GM13977 (cell line): ENCODE results near the gene PCOLCE2.
"Not testable (repeated sequence)": the region's sequence is repeated elsewhere in the genome, so short reads cannot be mapped to it uniquely, and the experiment has no call there.

Experiments
- DNase-seq: peaks from one replicate; pipeline ENCODE4 v3.0.0; 2012; ENCODE audit warnings: low spot score
- CTCF ChIP-seq: IDR thresholded peaks from 2 replicates; pipeline ENCODE4 v1.5.1; 2012; ENCODE audit warnings: mild to moderate bottlenecking, control low read depth; ENCODE audit not compliant: insufficient read depth; ENCODE audit errors: extremely low read depth, missing control alignments
- in situ Hi-C: fragments of 300-500 bp; cut with MboI; formaldehyde crosslinking; loops from one replicate; pipeline ENCODE4 v1.12.0; 2022; ENCODE audit warnings: low sequenced_read_pairs, low pct_unique_long_range_greater_than_20kb, mixed read lengths, inconsistent platforms; ENCODE audit not compliant: unreplicated experiment

The PCOLCE2 gene

GRCh38 chr3:142886021-142886420 lies 2.9 kb downstream of the PCOLCE2 start:
- in situ Hi-C loops: no loop called here
- DNase-seq: no peak
- no peak for TF ChIP-seq CTCF

- in situ Hi-C loops: no loop called here
- no peak for TF ChIP-seq CTCF
- no peak for DNase-seq
These were observed 4.4 kb downstream of the PCOLCE2 start for GRCh38 chr3:142884531-142884930.

- DNase-seq, in situ Hi-C loops: not testable (repeated sequence)
These were observed 5.3 kb downstream of the PCOLCE2 start for GRCh38 chr3:142883534-142883933.

- no peak for TF ChIP-seq CTCF
- in situ Hi-C loops: no loop called here
- no peak for DNase-seq
These were observed 7.2 kb downstream of the PCOLCE2 start for GRCh38 chr3:142881445-142882224.

GRCh38 chr3:142878649-142879300 lies 10.1 kb downstream of the PCOLCE2 start:
- in situ Hi-C loops: no loop called here
- no peak for DNase-seq
- TF ChIP-seq CTCF: no peak

GRCh38 chr3:142876417-142876816 lies 12.5 kb downstream of the PCOLCE2 start:
- in situ Hi-C loops: no loop called here
- DNase-seq: no peak
- no peak for TF ChIP-seq CTCF

- in situ Hi-C loops: no loop called here
- DNase-seq: no peak
- no peak for TF ChIP-seq CTCF
These were observed 13.2 kb downstream of the PCOLCE2 start for GRCh38 chr3:142875583-142876207.
